H1 (cell line): ENCODE results near the gene GPA33. TPM values are rescaled to one million over a fixed set of nuclear protein-coding genes. Genes with fewer than 3 reads are reported as not detected.

Source experiments
- CEBPB ChIP-seq: IDR thresholded peaks from 2 replicates; pipeline ENCODE4 v1.6.1; 2012; ENCODE audit warnings: low read depth, low read length
- CHD7 ChIP-seq: fragments of 300-600 bp; sonication (generic); IDR thresholded peaks from 2 replicates; pipeline ENCODE4 v1.7.1; 2012; ENCODE audit warnings: low read length, moderate library complexity, mild to moderate bottlenecking, inconsistent platforms; ENCODE audit not compliant: insufficient replicate concordance
- RBBP5 ChIP-seq: IDR thresholded peaks from 2 replicates; pipeline ENCODE4 v1.7.1; 2012; ENCODE audit warnings: low read depth, mild to moderate bottlenecking, inconsistent platforms, low read length, moderate library complexity, borderline replicate concordance
- SP1 ChIP-seq: IDR thresholded peaks from 2 replicates; pipeline ENCODE4 v1.6.1; 2011; ENCODE audit warnings: low read depth, low read length
- USF2 ChIP-seq: IDR thresholded peaks from 2 replicates; pipeline ENCODE4 v1.6.1; 2011; ENCODE audit warnings: low read length, improper control_type of control experiment
- polyA plus RNA-seq, 7 experiments: library from polyadenylated mRNA; depleted of rRNA in 3 of 7; stranded (reverse) in 5 of 7; unstranded in 2 of 7; fragments of >200 nt in 5 of 7; fragments of 200-250 nt in 2 of 7; gene quantifications; 1 replicate in 5 of 7; 2 replicates in 1 of 7; 4 replicates in 1 of 7; pipeline versions ENCODE4 v1.2.1 to v1.2.3, GENCODE V29; 2011 to 2013; ENCODE audit warnings: missing spikeins in 2 of 7, mixed read lengths in 2 of 7
- total RNA-seq: library from RNA; stranded (reverse); fragmentation: NEBNext Ultra II Directional; extraction: Animal tissue kit (Norgen Biotek cat#: 25700); gene quantifications from 2 replicates; pipeline ENCODE4 v1.2.1, GENCODE V29; 2021

Gene GPA33
- total and polyA plus RNA-seq, 2 of the 8 experiments (the other 6 are each of a cell fraction or from before 2014, with no cell fraction given) = 0.19 to 0.67 TPM

GRCh38 chr1:167105271-167106118 is 15.3 kb upstream of the GPA33 start (continued):
- TF ChIP-seq CHD7 (no peak), RBBP5 (no peak), CEBPB (no peak), USF2 (no peak), SP1 (no peak)
